ENCODE data around the gene TPP1.
A peak's percentile ranks its signal among the peaks of the same experiment; 100 is the strongest.

The TPP1 gene

DNA sequence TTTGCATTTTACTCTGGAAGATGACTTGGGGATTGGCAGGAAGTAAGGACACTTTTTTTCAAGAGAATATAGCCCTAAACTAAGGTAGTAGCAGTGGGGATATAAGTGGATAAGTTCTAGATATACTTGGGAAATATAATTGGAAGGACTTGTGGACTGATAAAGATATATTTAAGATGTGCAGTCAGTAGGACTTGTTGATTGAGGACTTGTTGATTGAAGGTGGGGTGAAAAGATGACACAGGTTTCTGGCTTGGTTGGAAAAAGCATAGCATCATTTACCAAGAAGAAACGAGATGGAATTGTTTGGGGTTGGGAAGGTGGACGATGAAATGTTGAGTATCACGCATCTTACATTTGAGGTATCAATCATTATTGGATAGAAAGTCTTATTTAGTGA, 5.7 kb downstream of the TPP1 start:
- TF ChIP-seq TCF4 (CRISPR knock-in tag; IDR thresholded peaks at IDR 0.05; ENCODE audit: borderline replicate concordance): no peak
- TF ChIP-seq ARNTL (CRISPR knock-in tag; IDR thresholded peaks at IDR 0.05; ENCODE audit: borderline replicate concordance, low read depth): no peak
- no peak for TF ChIP-seq ISL1 (CRISPR knock-in tag; IDR thresholded peaks at IDR 0.05)
- no peak for TF ChIP-seq POU6F1 (CRISPR knock-in tag; IDR thresholded peaks at IDR 0.05; ENCODE audit: borderline replicate concordance, low read depth)
- TF ChIP-seq ZNF565 (CRISPR knock-in tag; conservative IDR thresholded peaks at IDR 0.05; ENCODE audit: low read depth): no peak
- no peak for TF ChIP-seq ZFP30 (CRISPR knock-in tag; IDR thresholded peaks at IDR 0.05)
- TF ChIP-seq PATZ1 (CRISPR knock-in tag; IDR thresholded peaks at IDR 0.05; ENCODE audit: borderline replicate concordance): no peak
- TF ChIP-seq CSDC2 (CRISPR knock-in tag; IDR thresholded peaks at IDR 0.05): no peak
- TF ChIP-seq, protein P1, sequence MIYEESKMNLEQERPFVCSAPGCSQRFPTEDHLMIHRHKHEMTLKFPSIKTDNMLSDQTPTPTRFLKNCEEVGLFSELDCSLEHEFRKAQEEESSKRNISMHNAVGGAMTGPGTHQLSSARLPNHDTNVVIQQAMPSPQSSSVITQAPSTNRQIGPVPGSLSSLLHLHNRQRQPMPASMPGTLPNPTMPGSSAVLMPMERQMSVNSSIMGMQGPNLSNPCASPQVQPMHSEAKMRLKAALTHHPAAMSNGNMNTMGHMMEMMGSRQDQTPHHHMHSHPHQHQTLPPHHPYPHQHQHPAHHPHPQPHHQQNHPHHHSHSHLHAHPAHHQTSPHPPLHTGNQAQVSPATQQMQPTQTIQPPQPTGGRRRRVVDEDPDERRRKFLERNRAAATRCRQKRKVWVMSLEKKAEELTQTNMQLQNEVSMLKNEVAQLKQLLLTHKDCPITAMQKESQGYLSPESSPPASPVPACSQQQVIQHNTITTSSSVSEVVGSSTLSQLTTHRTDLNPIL (CRISPR knock-in tag; IDR thresholded peaks at IDR 0.05; ENCODE audit: low read depth): no peak

GRCh38 chr11:6612213-6613041, 6.8 kb downstream of the TPP1 start, which contains the start of gene TAF10:
TSS of gene TAF10 (minus strand) at chr11:6612216. CDS start at chr11:6612189, 27 bp downstream.
- TF ChIP-seq TCF4 (CRISPR knock-in tag; IDR thresholded peaks at IDR 0.05; ENCODE audit: borderline replicate concordance): peak; percentile 15; the same call in 1 of the 2 replicates
- TF ChIP-seq ISL1 (CRISPR knock-in tag; IDR thresholded peaks at IDR 0.05): no peak
- peak; percentile 42; the same call in 1 of the 2 replicates for TF ChIP-seq PATZ1 (CRISPR knock-in tag; IDR thresholded peaks at IDR 0.05; ENCODE audit: borderline replicate concordance)
- 0 out of 2 replicates have a peak, but pooled peaks have one; percentile 29 for TF ChIP-seq POU6F1 (CRISPR knock-in tag; IDR thresholded peaks at IDR 0.05; ENCODE audit: borderline replicate concordance, low read depth)
- TF ChIP-seq GLIS3 (CRISPR knock-in tag; IDR thresholded peaks at IDR 0.05): 0 out of 2 replicates have a peak, but pooled peaks have one; percentile 60
- peak; percentile 92 for ATAC-seq

More for the DNA sequence above, 5.7 kb downstream of the TPP1 start:
- no peak for ATAC-seq

DNA sequence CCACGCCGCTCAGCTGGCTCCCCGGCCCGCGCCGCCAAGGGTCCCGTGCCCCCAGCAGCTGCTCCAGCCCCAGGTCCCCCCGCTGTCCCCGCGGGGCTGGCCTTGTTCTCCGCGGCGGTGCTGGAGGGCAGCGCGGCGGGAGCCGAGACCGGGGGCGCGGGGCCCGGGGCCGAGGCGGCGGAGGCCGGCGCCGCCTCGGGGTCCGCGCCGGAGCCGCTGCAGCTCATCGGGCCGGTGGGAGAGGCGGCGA, 7.3 kb downstream of the TPP1 start:
- TF ChIP-seq PPARA (CRISPR knock-in tag; IDR thresholded peaks at IDR 0.05; ENCODE audit: borderline replicate concordance) (no peak), TCF4 (CRISPR knock-in tag; IDR thresholded peaks at IDR 0.05; ENCODE audit: borderline replicate concordance) (no peak), ZC3H10 (CRISPR knock-in tag; IDR thresholded peaks at IDR 0.05) (0 out of 2 replicates have a peak, but pooled peaks have one; percentile 18)
- ATAC-seq: no peak

- peak; percentile 0; the same call in 1 of the 3 replicates for ATAC-seq
- TF ChIP-seq GLIS3 (CRISPR knock-in tag; IDR thresholded peaks at IDR 0.05) (0 out of 2 replicates have a peak, but pooled peaks have one; percentile 58), ESRRG (CRISPR knock-in tag; IDR thresholded peaks at IDR 0.05) (0 out of 2 replicates have a peak, but pooled peaks have one; percentile 10), CSRNP3 (CRISPR knock-in tag; IDR thresholded peaks at IDR 0.05) (peak; percentile 60; the same call in 1 of the 2 replicates), ZNF70 (CRISPR knock-in tag; IDR thresholded peaks at IDR 0.05) (no peak), TOX (CRISPR knock-in tag; IDR thresholded peaks at IDR 0.05; ENCODE audit: borderline replicate concordance) (no peak)
These were observed 7.9 kb downstream of the TPP1 start for GRCh38 chr11:6611092-6611962.
